Measurements from ENCODE around the gene TBC1D10A.

The TBC1D10A gene

DNA sequence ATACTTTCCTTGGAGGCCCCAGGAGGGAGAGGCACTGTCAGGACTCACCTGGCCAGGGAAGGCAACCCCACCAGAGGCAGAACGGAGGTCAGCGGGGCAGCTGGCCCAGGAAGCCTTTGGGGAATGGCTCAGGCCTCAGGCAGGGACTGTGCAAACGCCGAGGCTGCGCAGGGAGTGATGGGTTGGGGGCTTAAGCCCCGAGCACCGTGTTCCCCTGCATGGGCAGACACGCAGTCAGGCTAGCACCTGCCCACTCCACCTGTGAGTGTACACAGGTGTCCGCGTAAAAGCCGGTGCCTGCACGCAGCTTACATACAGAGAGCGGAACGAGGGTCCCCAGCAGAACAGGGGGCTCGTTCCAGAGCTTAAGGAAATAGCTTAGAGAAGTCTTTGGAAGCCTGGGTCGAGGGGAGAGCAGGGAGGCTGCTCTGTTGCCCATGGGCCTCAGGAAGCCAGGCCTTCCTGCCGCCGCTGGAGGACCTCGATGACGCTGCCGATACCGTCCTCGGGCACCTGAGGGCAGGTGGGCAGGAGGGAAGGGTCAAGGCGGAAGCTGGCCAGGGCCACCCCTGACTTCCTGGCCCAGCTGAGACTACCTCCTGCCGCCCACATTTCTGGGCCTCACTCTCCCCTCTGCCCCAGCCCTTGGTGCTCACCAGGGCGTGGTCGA lies 41.4 kb downstream of the TBC1D10A start:
- no peak for FAIRE-seq

DNA sequence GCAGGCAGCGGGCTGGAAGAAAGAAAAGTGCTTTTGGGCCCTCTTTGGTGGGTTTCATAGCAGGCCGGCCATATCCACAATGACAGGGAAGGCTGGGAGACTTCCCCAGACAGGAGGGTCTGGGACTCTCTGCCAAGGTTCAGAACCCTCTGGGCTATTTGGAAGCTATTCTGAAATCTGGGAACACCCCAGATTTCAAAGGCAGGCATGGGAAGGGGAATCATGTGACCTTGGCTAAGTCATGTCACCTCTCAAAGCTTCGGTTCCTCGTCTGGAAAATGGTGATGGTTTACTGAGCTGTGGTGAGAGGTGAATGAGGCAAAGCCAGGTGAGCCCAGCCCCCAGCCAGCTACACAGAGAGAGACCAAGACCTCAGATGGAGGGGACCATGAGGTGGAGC lies 42.1 kb downstream of the TBC1D10A start:
- FAIRE-seq = no peak

- FAIRE-seq = no peak
Observed at GRCh38 chr22:30284172-30284571, 42.6 kb downstream of the TBC1D10A start.

- FAIRE-seq = no peak
Observed at GRCh38 chr22:30283342-30283741, 43.4 kb downstream of the TBC1D10A start.

- no peak for FAIRE-seq
Observed at GRCh38 chr22:30282616-30283046, 44.1 kb downstream of the TBC1D10A start.

DNA sequence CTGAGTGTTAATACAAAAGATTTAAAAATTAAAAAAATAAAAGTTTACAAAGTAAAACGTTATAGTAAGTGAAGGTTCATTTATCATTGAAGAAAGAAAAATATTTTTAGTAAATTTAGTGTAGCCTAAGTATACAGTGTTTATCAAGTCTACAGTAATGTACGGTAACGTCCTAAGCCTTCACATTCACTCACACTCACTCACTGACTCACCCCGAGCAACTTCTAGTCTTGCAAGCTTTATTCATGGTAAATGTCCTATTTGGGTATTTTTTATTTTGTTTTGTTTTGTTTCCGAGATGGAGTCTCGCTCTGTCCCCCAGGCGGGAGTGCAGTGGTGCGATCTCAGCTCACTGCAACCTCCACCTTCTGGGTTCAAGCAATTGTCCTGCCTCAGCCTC lies 46.2 kb downstream of the TBC1D10A start:
- FAIRE-seq = no peak

DNA sequence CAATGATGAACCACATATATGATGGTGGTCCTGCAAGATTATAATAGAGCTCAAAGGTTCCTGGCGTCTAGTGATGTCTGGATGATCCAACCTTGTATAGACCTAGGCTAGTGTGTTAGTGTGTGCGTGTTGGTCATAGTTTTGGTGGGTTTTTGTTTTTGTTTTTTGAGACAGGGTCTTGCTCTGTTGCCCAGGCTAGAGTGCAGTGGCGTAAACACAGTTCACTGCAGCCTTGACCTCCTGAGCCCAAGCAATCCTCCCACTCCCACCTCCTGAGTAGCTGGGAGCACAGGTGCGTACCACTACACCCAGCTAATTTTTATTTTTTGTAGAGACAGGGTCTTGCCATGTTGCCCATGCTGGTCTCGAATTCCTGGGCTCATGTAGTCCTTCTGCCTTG lies 46.8 kb downstream of the TBC1D10A start:
- no peak for FAIRE-seq

DNA sequence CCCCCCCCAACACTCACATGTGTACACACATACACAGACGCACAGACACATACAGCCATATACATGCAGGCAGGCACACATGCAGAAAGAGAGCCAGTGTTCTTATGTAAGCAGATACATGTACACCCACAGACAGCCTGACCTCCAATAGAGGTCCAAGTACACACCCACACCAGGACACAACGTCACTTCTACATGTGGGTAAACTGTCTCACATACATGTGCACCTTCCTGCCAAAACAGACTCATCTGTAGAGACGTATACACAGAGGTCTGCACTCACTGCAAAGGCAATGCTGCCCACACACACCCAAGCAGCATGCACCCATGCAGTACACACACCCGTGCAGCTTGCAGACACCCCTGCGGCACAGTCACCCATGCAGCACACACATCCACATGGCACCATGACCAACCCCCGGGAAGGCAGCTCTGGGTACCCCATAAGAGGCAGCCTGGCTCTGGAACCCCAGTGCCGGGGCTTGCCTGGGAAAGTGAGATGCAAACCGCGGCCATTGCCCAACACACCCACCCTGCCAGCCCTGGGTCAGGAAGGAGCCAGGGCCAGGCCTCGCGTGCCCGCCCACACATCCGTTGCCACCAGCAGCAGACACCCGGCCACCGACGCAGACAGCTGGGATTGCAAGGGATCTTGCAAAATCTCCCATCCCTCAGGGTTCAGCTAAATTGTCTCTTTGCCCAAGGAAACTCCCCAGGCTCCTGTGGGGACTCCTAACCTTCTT lies 47.5 kb downstream of the TBC1D10A start:
- FAIRE-seq = no peak

GRCh38 chr22:30277547-30278344 lies 49.0 kb downstream of the TBC1D10A start:
- no peak for FAIRE-seq

- FAIRE-seq = no peak
Observed at GRCh38 chr22:30276039-30276438, 50.7 kb downstream of the TBC1D10A start.

DNA sequence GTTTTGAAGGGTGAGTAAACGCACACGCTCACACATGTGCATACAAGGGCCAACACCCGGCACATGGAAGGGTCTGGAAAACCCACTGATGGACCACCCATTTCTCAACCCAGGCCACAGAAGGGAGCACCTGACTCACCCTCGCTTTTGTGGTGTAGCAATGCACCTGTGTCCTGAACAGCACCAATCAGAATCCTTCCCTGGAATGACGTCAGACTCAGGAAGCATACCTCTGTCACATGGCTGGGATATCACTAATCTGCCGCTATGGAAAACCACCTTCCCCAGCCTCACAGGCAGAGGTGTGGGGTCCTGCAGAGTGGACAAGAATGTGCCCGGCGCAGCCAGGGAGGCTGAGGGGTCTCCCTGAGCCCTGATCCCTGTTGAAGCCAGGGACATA lies 51.1 kb downstream of the TBC1D10A start:
- no peak for FAIRE-seq

DNA sequence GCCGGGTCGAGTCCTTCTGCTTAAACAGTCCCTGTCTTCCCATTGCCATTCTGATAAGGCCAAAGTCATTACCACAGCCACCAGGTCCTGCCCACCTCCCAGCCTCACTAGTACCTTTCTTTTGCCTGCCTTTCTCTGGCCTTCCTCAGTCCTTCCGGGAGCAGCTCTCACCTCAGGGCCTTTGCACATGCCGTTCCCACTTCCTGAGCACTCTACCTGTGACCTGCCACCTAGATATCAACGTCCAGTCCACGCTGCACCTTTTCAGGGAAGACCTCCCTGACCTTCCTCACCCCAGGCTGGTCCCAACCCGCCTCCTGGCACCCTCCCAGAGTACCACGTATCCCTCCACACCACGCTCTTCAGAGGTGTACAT lies 52.3 kb downstream of the TBC1D10A start:
- no peak for FAIRE-seq

- no peak for FAIRE-seq
Observed at GRCh38 chr22:30273711-30274436, 52.9 kb downstream of the TBC1D10A start.

DNA sequence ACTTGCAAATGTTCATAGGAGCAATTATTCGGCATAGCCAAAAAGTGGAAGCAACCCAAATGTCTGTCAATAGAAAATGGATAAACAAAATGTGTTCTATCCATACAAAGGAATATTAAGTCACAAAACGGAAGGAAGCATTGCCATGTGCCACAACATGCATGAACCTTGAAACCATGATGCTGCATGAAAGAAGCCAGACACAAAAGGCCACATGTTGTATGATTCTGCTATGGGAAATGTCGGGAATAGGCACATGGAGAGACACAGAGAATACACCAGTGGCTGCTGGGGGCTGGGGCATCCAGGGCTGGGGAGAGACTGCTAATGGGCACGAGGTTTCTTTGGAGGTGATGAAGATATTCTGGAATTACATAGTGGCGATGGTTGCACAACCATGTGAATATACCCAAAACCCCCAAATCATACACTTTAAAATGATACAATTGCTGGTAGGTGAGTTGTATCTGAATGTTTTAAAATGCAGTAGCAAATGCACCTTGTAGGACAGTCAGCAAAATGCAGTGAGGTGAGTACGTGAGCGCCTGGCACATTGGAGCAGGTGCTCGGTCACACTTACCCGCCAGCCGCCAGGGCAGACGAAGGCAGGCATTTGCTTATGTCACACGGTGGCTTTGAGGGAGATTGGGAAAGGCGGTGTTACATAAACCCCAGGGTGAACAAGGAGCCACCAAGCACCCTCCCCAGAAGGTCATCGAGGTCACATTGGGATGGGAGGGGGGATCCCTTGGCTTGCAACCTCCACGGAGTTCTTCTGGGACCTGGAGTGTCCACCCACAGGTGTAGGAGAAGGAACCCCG lies 53.8 kb downstream of the TBC1D10A start:
- FAIRE-seq = no peak

DNA sequence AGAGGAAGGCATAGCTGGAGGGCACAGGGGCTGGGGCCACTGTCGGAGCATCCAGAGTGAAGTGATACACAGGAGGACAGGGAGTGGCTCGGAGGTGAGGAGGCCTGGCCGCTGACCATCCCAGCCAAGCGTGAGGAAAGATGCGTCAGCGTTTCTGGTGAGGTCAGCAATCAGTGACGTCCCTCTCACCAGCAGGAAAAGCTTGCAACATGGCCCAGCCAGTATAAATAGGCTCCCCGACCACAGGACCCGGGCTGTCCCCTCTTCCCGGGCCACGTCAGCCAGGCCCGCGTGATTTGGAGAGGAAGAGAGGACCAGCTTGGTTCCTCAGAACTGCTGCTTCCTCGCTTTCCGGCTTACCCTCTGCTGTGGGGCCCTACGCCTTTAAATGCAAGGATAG lies 55.9 kb downstream of the TBC1D10A start:
- FAIRE-seq = no peak

DNA sequence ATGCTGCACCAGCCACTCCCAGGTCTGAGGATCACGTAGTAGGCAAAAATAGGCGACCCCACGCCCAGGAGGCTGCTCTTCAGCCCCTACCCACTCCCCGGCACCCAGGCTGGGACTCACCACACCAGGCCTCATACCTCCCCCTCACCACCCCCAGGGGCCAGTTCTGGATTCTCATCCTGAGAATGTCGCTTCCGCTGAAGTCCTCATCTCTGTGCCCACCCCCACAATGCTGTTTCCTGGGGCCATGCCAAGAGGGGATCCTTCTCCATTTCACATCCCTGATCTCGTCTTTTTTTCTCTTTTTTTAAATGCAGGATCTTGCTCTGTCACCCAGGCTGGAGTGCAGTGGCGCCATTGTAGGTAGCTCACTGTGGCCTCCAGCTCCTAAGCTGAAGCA lies 58.4 kb downstream of the TBC1D10A start:
- FAIRE-seq = no peak

DNA sequence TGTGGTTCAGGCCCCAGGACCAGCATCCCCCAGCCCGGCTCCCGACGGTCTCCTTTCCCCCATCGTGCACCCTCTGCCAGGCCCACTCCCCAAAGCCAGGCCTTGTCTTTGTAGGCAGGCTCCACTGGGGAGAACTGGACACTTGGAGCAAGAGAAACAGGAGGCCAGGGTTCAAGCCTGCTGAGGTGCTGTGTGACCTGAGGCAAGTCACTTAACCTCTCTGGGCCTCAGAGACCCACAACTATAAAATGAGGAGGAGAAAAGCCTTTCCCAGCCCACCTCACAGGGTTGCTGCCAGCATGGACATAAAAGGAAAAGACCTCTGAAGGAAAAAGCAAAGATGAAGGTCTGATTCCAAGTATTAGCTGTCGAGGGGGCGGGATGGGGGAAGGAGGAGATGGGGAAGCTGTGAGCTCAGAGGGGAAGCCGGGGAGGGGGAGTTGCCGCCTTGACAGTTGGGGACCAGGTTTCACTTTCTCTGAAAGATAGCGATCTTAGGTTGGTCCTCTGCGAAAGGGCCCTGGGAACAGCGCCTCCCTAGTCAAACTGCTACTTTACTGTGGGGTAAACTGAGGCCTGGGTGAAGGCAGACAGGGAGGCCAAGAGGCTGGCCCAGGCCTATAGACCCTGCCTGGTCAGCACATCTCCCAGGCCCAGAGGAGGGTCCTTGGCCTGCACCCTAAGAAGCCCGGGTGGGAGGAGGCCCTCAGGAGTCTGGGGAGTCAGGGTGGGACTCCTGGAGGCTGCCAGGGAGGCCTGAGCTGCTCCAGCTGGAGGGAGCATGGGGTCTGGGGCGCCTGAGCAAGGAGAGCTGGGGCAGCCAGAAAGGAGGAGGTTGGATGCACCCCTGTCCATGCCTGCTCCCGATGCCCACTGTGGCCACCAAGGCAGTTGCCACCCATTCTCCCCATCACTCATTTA lies 59.1 kb downstream of the TBC1D10A start:
- no peak for FAIRE-seq

- FAIRE-seq = no peak
Observed at GRCh38 chr22:30266445-30267381, 60.0 kb downstream of the TBC1D10A start, which contains the start of gene OSM. Gene OSM (minus strand): TSS chr22:30266851. CDS start chr22:30266799, 52 bp downstream.

DNA sequence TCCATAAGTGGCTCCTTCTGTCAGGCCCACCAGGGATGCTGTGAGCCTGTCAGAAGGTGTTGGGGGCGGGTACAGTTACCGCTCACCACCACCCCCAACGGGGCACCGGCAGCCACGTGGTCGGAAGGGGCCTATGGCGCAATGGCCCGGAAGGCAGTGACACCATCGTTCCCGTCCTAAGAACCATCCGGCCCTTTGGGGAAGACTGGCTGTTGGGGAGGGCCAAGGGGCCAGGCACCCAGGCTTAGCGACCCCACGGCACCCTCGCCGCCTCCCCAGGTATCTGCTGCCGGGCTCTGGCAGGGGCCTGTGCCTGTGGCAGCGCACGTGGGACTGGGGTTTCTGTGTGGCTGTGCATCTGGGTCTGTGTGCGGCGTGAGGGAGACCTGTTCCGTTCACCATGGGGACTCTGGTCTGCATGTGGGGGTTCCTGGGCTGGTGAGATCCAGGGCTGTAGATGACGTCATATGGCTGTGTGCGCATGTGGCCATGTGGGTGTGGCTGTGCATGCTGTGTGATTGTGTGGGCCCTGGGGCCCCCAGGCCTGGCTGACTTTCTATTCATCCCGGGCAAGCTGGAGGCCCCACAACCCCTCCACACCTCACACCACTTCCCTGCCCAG lies 60.8 kb downstream of the TBC1D10A start:
- no peak for FAIRE-seq

All from TTC549 (cell line).